ENCODE data around the gene DDX47. TPM values are rescaled to one million over a fixed set of nuclear protein-coding genes. Genes with fewer than 3 reads are reported as not detected.
A peak's percentile ranks its signal among the peaks of the same experiment; 100 is the strongest.
"Not testable (repeated sequence)": the region's sequence is repeated elsewhere in the genome, so short reads cannot be mapped to it uniquely, and the experiment has no call there.

DDX47 gene
- total RNA-seq, 1 experiment from 2014 or later: 46.9 TPM

- DNase-seq (ENCODE audit: low spot score): not testable (repeated sequence)
Observed at GRCh38 chr12:12820376-12820775, 7.2 kb downstream of the DDX47 start.

- no peak for DNase-seq (ENCODE audit: low spot score)
Observed at GRCh38 chr12:12821975-12822374, 8.8 kb downstream of the DDX47 start.

- DNase-seq (ENCODE audit: low spot score): no peak
Observed at GRCh38 chr12:12822886-12823285, 9.7 kb downstream of the DDX47 start.

GRCh38 chr12:12823300-12823699 lies 10.2 kb downstream of the DDX47 start:
- no peak for DNase-seq (ENCODE audit: low spot score)

GRCh38 chr12:12823811-12824210 lies 10.7 kb downstream of the DDX47 start:
- DNase-seq (ENCODE audit: low spot score): no peak

- DNase-seq (ENCODE audit: low spot score): peak; percentile 89
Observed at GRCh38 chr12:12835378-12836146, 22.4 kb downstream of the DDX47 start.

- DNase-seq (ENCODE audit: low spot score): peak; percentile 73
Observed at GRCh38 chr12:12836571-12836970, 23.4 kb downstream of the DDX47 start.

GRCh38 chr12:12837025-12837812 lies 24.1 kb downstream of the DDX47 start:
- DNase-seq (ENCODE audit: low spot score): peak; percentile 88

GRCh38 chr12:12837813-12838153 lies 24.6 kb downstream of the DDX47 start:
- DNase-seq (ENCODE audit: low spot score): peak; percentile 33

GRCh38 chr12:12839003-12839395 lies 25.9 kb downstream of the DDX47 start:
- no peak for DNase-seq (ENCODE audit: low spot score)

- not testable (repeated sequence) for DNase-seq (ENCODE audit: low spot score)
Observed at GRCh38 chr12:12839439-12839838, 26.3 kb downstream of the DDX47 start.

GRCh38 chr12:12839873-12840579 lies 26.9 kb downstream of the DDX47 start:
- DNase-seq (ENCODE audit: low spot score): peak; percentile 88

- no peak for DNase-seq (ENCODE audit: low spot score)
Observed at GRCh38 chr12:12840580-12840899, 27.4 kb downstream of the DDX47 start.

- not testable (repeated sequence) for DNase-seq (ENCODE audit: low spot score)
Observed at GRCh38 chr12:12841428-12841827, 28.3 kb downstream of the DDX47 start.

GRCh38 chr12:12845794-12846243 lies 32.7 kb downstream of the DDX47 start:
- DNase-seq (ENCODE audit: low spot score): no peak

GRCh38 chr12:12846780-12847179 lies 33.6 kb downstream of the DDX47 start:
- not testable (repeated sequence) for DNase-seq (ENCODE audit: low spot score)

- DNase-seq (ENCODE audit: low spot score): no peak
Observed at GRCh38 chr12:12853435-12853834, 40.3 kb downstream of the DDX47 start.

- DNase-seq (ENCODE audit: low spot score): no peak
Observed at GRCh38 chr12:12859690-12860089, 46.5 kb downstream of the DDX47 start.

- DNase-seq (ENCODE audit: low spot score): no peak
Observed at GRCh38 chr12:12864243-12864642, 51.1 kb downstream of the DDX47 start.

GRCh38 chr12:12868477-12869235 lies 55.5 kb downstream of the DDX47 start:
- DNase-seq (ENCODE audit: low spot score): no peak

- peak; percentile 75 for DNase-seq (ENCODE audit: low spot score)
Observed at GRCh38 chr12:12870465-12870864, 57.3 kb downstream of the DDX47 start.
